K562 (cell line): ENCODE results near the gene MGST3. TPM values are rescaled to one million over a fixed set of nuclear protein-coding genes. Genes with fewer than 3 reads are reported as not detected.
A peak's percentile ranks its signal among the peaks of the same experiment; 100 is the strongest.

Source experiments
- ATAC-seq: fragments of 200-7000 bp; cut with Tn5 transposase; 3 replicates; pipeline ENCODE4 v1.9.1; 2020; ENCODE audit warnings: moderate library complexity
- BruUV-seq: library from RNA; stranded (reverse); fragments of 400-500 nt; replicated peaks from 2 replicates; lab custom pipeline; 2021; lab: Mats Ljungman, UMichigan
- CTCF ChIA-PET: fragments of 300-600 bp; formaldehyde crosslinking; extraction: SDS; loops from one replicate; lab custom pipeline; 2021; ENCODE audit warnings: low intra/inter-chr PET ratio; lab: Yijun Ruan, JAX
- POLR2A ChIA-PET: fragments of 300-600, 350-650 bp; sonication (Branson Sonifier 250); formaldehyde crosslinking; extraction: SDS; loops from one replicate; lab custom pipeline; 2021; ENCODE audit warnings: antibody characterized with exemption, inconsistent platforms; lab: Yijun Ruan, JAX
- DNase-seq, 4 experiments: peaks; one replicate each; pipeline versions ENCODE4 v3.0.0 to v3.0.0-alpha.2; 2011 to 2018; ENCODE audit warnings: low spot score in 3 of 4, mixed read lengths in 3 of 4; ENCODE audit errors: extremely low read depth in 1 of 4
- FAIRE-seq: peaks from 2 replicates; lab custom pipeline; 2011; peaks lifted over from hg19 to GRCh38; lab: Jason Lieb, UNC
- H2AFZ ChIP-seq: 2 replicates; pipeline ENCODE4 v1.6.0; 2011; ENCODE audit warnings: low read depth, low read length, control low read depth, inconsistent platforms
- H3K27ac ChIP-seq: fragments of 200-600 bp; 3 replicates; pipeline ENCODE4 v1.8.0; 2011; ENCODE audit warnings: low read depth, mild to moderate bottlenecking, control low read depth, inconsistent platforms, low read length, moderate library complexity, mixed read lengths; ENCODE audit errors: extremely low read depth
- H3K27me3 ChIP-seq, 2 experiments: fragments of 300-600 bp in 1 of 2; 2 replicates in 1 of 2; 3 replicates in 1 of 2; pipeline versions ENCODE4 v1.6.0 to v1.8.0; 2011; ENCODE audit warnings: inconsistent platforms in 2 of 2, low read length in 2 of 2, mild to moderate bottlenecking in 1 of 2, mixed read lengths in 1 of 2, moderate library complexity in 1 of 2; ENCODE audit not compliant: control insufficient read depth in 2 of 2, insufficient read depth in 2 of 2
- H3K36me3 ChIP-seq: fragments of 300-600 bp; 3 replicates; pipeline ENCODE4 v1.8.0; 2011; ENCODE audit warnings: mild to moderate bottlenecking, low read length, inconsistent platforms; ENCODE audit not compliant: control insufficient read depth, insufficient read depth
- H3K4me1 ChIP-seq, 2 experiments: fragments of 200-600 bp in 1 of 2; replicated peaks in 1 of 2; 2 replicates in 1 of 2; 3 replicates in 1 of 2; pipeline versions ENCODE4 v1.5.1 to v1.8.0; 2011; ENCODE audit warnings: inconsistent platforms in 2 of 2, low read length in 2 of 2, mild to moderate bottlenecking in 1 of 2, mixed read lengths in 1 of 2, moderate library complexity in 1 of 2; ENCODE audit not compliant: control insufficient read depth in 2 of 2, insufficient read depth in 2 of 2
- H3K4me2 ChIP-seq: 2 replicates; pipeline ENCODE4 v1.6.1; 2011; ENCODE audit warnings: low read length, control low read depth, inconsistent platforms, mixed read lengths; ENCODE audit not compliant: insufficient read depth
- H3K4me3 ChIP-seq: fragments of 200-600 bp; sonication (generic), shearing (Covaris generic); 2 replicates; pipeline ENCODE4 v1.5.1; 2016; ENCODE audit warnings: control low read depth, inconsistent platforms
- H3K79me2 ChIP-seq: fragments of 200-600 bp; 3 replicates; pipeline ENCODE4 v1.8.0; 2011; ENCODE audit warnings: low read length, inconsistent platforms; ENCODE audit not compliant: control insufficient read depth, insufficient read depth
- H3K9ac ChIP-seq, 2 experiments: 2 replicates each; pipeline versions ENCODE4 v1.6.0 to v1.6.1; 2011; ENCODE audit warnings: low read depth in 2 of 2, low read length in 2 of 2, control low read depth in 1 of 2, inconsistent platforms in 1 of 2, mild to moderate bottlenecking in 1 of 2, mixed read lengths in 1 of 2; ENCODE audit not compliant: insufficient read depth in 1 of 2
- H3K9me1 ChIP-seq: one replicate; pipeline ENCODE4 v1.6.0; 2011; ENCODE audit warnings: inconsistent platforms, mild to moderate bottlenecking, low read length, moderate library complexity; ENCODE audit not compliant: control insufficient read depth, insufficient read depth
- H3K9me3 ChIP-seq: replicated peaks from 2 replicates; pipeline ENCODE4 v1.5.1; 2011; ENCODE audit warnings: low read depth, low read length, inconsistent platforms; ENCODE audit not compliant: control insufficient read depth, insufficient read depth
- H4K20me1 ChIP-seq: replicated peaks from 2 replicates; pipeline ENCODE4 v1.6.1; 2011; ENCODE audit warnings: low read length, inconsistent platforms, mixed read lengths; ENCODE audit not compliant: control insufficient read depth, insufficient read depth
- C11orf30 ChIP-seq: fragments of 450-650 bp; IDR thresholded peaks from 2 replicates; pipeline ENCODE4 v1.6.1; 2016; ENCODE audit warnings: low read depth, mild to moderate bottlenecking
- FUS ChIP-seq: fragments of 200-400 bp; formaldehyde crosslinking; optimal IDR thresholded peaks from 2 replicates; pipeline ENCODE3; 2017; ENCODE audit warnings: low read depth, low read length
- GTF2A2 ChIP-seq: IDR thresholded peaks from 2 replicates; pipeline ENCODE4 v1.6.1; 2016; ENCODE audit warnings: mild to moderate bottlenecking, missing genetic modification characterization, missing compliant biosample characterization
- HIVEP1 ChIP-seq: fragments of 250-450 bp; sonication (Bioruptor Pico); IDR thresholded peaks from 2 replicates; pipeline ENCODE4 v1.4.0; 2020; ENCODE audit warnings: mild to moderate bottlenecking
- MAFF ChIP-seq: IDR thresholded peaks from 2 replicates; pipeline ENCODE4 v1.6.1; 2012; ENCODE audit warnings: low read length, improper control_type of control experiment
- MAFK ChIP-seq: IDR thresholded peaks from 2 replicates; pipeline ENCODE4 v1.6.1; 2011; ENCODE audit warnings: low read length, improper control_type of control experiment
- MEF2D ChIP-seq: conservative IDR thresholded peaks from 2 replicates; pipeline ENCODE4 v1.6.1; 2016; ENCODE audit warnings: low read depth, missing genetic modification characterization, missing compliant biosample characterization
- NONO ChIP-seq, 2 experiments: fragments of 200-400 bp in 1 of 2; fragments of 450-650 bp in 1 of 2; formaldehyde crosslinking in 1 of 2; IDR thresholded peaks; 2 replicates each; pipeline ENCODE4 v1.6.1; 2017; ENCODE audit warnings: low read depth in 2 of 2, mild to moderate bottlenecking in 2 of 2, moderate library complexity in 2 of 2, low read length in 1 of 2
- POLR2A ChIP-seq: fragments of 450-650 bp; conservative IDR thresholded peaks from 2 replicates; pipeline ENCODE4 v1.6.1; 2016
- RERE ChIP-seq: sonication (generic); formaldehyde crosslinking; IDR thresholded peaks from 2 replicates; pipeline ENCODE4 v1.8.0; 2023; ENCODE audit warnings: missing genetic modification reagents, mild to moderate bottlenecking, borderline replicate concordance
- TCF7 ChIP-seq: sonication (generic); IDR thresholded peaks from 2 replicates; pipeline ENCODE4 v1.6.1; 2016; ENCODE audit warnings: antibody characterized with exemption, borderline replicate concordance
- ZEB2 ChIP-seq: fragments of 450-650 bp; IDR thresholded peaks from 2 replicates; pipeline ENCODE4 v1.6.1; 2016
- ZFPM2 ChIP-seq: fragments of 250-450 bp; sonication (Bioruptor Pico); IDR thresholded peaks from 2 replicates; pipeline ENCODE4 v1.5.1; 2022; ENCODE audit warnings: mild to moderate bottlenecking
- ZNF175 ChIP-seq: fragments of 200-800 bp; sonication (Bioruptor generic); IDR thresholded peaks from 2 replicates; pipeline ENCODE4 v1.6.1; 2016; ENCODE audit warnings: low read depth, mild to moderate bottlenecking, missing genetic modification characterization, missing compliant biosample characterization
- WGBS: fragments of 100-300 bp; shearing (Covaris generic); methylation state at CpG from one replicate; pipeline ENCODE4 v1.1.6; 2016; ENCODE audit warnings: low coverage, mixed read lengths; ENCODE audit not compliant: insufficient coverage; ENCODE audit errors: missing lambda C conversion rate; 5-methylcytosine and 5-hydroxymethylcytosine counted together
- in situ Hi-C: fragments of 300-500 bp; cut with MboI; formaldehyde crosslinking; loops from 4 replicates; pipeline ENCODE4 v1.15.0; 2018; ENCODE audit warnings: inconsistent platforms, mixed read lengths
- intact Hi-C: fragments of 100-400 bp; cut with micrococcal nuclease; formaldehyde crosslinking; loops from 2 replicates; pipeline ENCODE4 v1.14.2; 2022
- polyA plus RNA-seq, 8 experiments: library from polyadenylated mRNA; depleted of rRNA in 4 of 8; stranded (reverse) in 5 of 8; unstranded in 3 of 8; fragments of >200 nt; fragmentation: Nextera tagmentation in 2 of 8; fragmentation: Illumina TruSeq in 1 of 8; extraction: Ambion mirVana in 2 of 8; extraction: Trizol in 1 of 8; gene quantifications; 2 replicates each; pipeline versions ENCODE4 v1.2.1 to v1.2.3, GENCODE V29; 2011 to 2014; ENCODE audit warnings: inconsistent platforms in 1 of 8, missing spikeins in 1 of 8
- total RNA-seq, 7 experiments: library from RNA; depleted of rRNA in 6 of 7; stranded (reverse); fragments of >200 nt in 6 of 7; fragmentation: Illumina TruSeq in 2 of 7; extraction: Trizol in 2 of 7; gene quantifications; 2 replicates each; pipeline versions ENCODE4 v1.2.1 to v1.2.3, GENCODE V29; 2011 to 2021; ENCODE audit warnings: low replicate concordance in 1 of 7
- TF ChIP-seq, protein P1 (sequence below), 2 experiments: IDR thresholded peaks; 2 replicates each; pipeline ENCODE4 v1.6.1; 2011; ENCODE audit warnings: borderline replicate concordance in 1 of 2, control low read depth in 1 of 2, low read depth in 1 of 2, low read length in 1 of 2, mild to moderate bottlenecking in 1 of 2, mixed read lengths in 1 of 2, moderate library complexity in 1 of 2; ENCODE audit not compliant: insufficient read depth in 1 of 2, insufficient read length in 1 of 2, poor library complexity in 1 of 2, severe bottlenecking in 1 of 2; ENCODE audit errors: extremely low read depth in 1 of 2

The MGST3 gene
- total and polyA plus RNA-seq, 9 of the 15 experiments (the other 6 are each of a cell fraction or from before 2014, with no cell fraction given) = 70.7 to 287 (median 105) TPM

GRCh38 chr1:165629848-165630628, 996 bp upstream of the MGST3 start:
- Histone ChIP-seq H3K27ac (peak overlapping the region; percentile 98), H3K79me2 (peaks cover 26% of the 10 kb centered on the region; the same call in 2 of the 3 replicates), H3K4me3 (peak overlapping the region; percentile 74), H3K4me2 (peak overlapping the region; percentile 97), H4K20me1 (no peaks in the 10 kb centered on the region), H3K27me3 (no peaks in the 10 kb centered on the region), H3K9ac (peak overlapping the region; percentile 92 to 95), H2AFZ (peak overlapping the region; percentile 100), H3K4me1 (peaks cover 13 to 35% of the 10 kb centered on the region in 2 experiments; a peak in 4 of 5 replicates), H3K36me3 (no peaks in the 10 kb centered on the region; the same call in 2 of the 3 replicates), H3K9me1 (no peaks in the 10 kb centered on the region), H3K9me3 (no peaks in the 10 kb centered on the region)
- no peak for FAIRE-seq
- peak in 1 of 4 experiments; percentile 54 for DNase-seq
- ChIA-PET POLR2A (interaction anchor here (0.6 to 2.3 kb wide), 4 partner anchors 18 to 188 kb away, joined by 3 to 9 read pairs (median 5); partner anchors contain the start of gene TMCO1), CTCF (interaction anchor here (1.1 kb wide), 1 partner anchor 68 kb away, joined by 4 read pairs; the partner anchor contains the start of gene ALDH9A1)
- ATAC-seq = peak; percentile 4
- in situ Hi-C loops = no loop called here
- WGBS = 13% methylated on average over 13 of the region's 26 CpGs
- BruUV-seq = TSS peak; percentile 82
- intact Hi-C loops = loop anchor here (1.0 to 2.0 kb wide), 2 partner anchors 29 to 68 kb away; partner anchors contain the start of gene ALDH9A1
- TF ChIP-seq HIVEP1 (no peak), C11orf30 (peak; percentile 80), RERE (CRISPR knock-in tag) (no peak), MAFK (0 out of 2 replicates have a peak, but pooled peaks have one; percentile 17), NONO (IDR thresholded peaks at IDR 0.05; ENCODE audit: low read depth in 2 of 2, low read length in 1 of 2) (no peak), ZFPM2 (CRISPR knock-in tag) (no peak), FUS (no peak), TCF7 (peak; percentile 77; the same call in 1 of the 2 replicates), MAFF (peak; percentile 31; the same call in 1 of the 2 replicates), GTF2A2 (tag) (no peak), ZNF175 (CRISPR knock-in tag) (0 out of 2 replicates have a peak, but pooled peaks have one; percentile 9), POLR2A (no peak), ZEB2 (0 out of 2 replicates have a peak, but pooled peaks have one; percentile 8), MEF2D (no peak)
- TF ChIP-seq, protein P1, sequence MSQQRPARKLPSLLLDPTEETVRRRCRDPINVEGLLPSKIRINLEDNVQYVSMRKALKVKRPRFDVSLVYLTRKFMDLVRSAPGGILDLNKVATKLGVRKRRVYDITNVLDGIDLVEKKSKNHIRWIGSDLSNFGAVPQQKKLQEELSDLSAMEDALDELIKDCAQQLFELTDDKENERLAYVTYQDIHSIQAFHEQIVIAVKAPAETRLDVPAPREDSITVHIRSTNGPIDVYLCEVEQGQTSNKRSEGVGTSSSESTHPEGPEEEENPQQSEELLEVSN (IDR thresholded peaks at IDR 0.05; ENCODE audit: borderline replicate concordance in 1 of 2, extremely low read depth in 1 of 2, insufficient read depth in 1 of 2, insufficient read length in 1 of 2, low read depth in 1 of 2, low read length in 1 of 2, poor library complexity in 1 of 2, severe bottlenecking in 1 of 2) = peak; percentile 40 to 89
